ENCODE measurements around the gene C1orf35.

The C1orf35 gene

DNA sequence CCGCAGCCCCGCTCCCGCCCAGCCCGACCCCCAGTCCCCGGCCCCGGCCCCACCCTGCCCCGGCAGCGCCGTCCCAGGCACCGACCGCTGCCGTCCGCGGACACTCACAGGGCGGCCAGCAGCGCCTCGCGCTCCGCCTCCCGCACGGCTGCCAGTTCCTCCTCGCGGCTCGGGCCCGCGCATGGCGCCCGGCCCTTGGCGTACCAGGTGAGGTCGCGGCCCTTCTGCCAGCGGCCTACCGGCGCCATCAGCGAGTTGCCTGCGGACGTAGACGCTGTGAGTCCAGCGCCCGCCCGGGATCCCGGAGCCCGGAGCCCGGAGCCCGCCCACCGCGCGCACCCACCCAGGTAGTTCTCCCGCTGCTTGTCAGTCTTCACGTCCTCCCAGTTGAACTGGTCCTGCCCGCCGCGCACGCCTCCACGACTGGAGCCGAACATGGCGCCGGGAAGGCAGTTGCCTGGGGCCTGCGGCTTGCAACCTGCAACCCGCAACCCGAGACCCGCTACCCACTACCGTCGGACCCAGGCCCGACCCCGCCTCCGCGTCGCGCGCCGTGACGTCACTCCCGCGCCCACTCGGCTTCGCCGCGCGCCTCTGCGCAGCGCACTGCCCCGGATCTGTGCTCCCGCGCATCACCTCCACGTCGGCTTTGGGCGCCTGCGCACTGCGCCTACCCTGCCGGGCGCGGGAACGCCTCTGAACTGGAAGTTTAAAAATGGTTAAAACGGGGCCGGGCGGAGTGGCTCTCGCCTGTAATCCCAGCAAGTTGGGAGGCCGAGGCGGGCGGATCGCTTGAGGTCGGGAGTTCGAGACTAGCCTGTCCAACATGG is at the start of gene C1orf35:
C1orf35 (minus strand) TSS at position 535 of the 830 bp plus-strand sequence; CDS start at position 437, 98 bp downstream.
- DNase-seq (ENCODE audit: low read depth in 2 of 2), result peak; percentile 92

DNA sequence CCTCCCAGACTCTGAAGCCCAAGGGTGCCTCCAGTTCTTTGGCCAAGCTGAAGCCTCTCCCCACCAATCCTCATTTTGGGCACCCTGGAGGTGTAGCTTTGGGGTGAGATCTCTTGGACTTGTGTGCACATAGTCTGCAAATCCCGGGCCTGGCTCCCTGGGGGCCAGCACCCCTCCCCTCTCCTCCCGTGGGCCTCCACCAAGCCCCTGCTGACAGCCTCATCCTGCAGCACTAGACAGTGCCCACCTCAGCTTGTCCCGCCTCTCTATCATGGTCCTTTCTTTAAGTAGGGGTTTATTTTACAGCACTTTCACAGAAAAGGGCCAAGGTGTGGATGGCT is 49.8 kb upstream of the C1orf35 start:
- no peak for DNase-seq (ENCODE audit: low read depth in 2 of 2)

DNA sequence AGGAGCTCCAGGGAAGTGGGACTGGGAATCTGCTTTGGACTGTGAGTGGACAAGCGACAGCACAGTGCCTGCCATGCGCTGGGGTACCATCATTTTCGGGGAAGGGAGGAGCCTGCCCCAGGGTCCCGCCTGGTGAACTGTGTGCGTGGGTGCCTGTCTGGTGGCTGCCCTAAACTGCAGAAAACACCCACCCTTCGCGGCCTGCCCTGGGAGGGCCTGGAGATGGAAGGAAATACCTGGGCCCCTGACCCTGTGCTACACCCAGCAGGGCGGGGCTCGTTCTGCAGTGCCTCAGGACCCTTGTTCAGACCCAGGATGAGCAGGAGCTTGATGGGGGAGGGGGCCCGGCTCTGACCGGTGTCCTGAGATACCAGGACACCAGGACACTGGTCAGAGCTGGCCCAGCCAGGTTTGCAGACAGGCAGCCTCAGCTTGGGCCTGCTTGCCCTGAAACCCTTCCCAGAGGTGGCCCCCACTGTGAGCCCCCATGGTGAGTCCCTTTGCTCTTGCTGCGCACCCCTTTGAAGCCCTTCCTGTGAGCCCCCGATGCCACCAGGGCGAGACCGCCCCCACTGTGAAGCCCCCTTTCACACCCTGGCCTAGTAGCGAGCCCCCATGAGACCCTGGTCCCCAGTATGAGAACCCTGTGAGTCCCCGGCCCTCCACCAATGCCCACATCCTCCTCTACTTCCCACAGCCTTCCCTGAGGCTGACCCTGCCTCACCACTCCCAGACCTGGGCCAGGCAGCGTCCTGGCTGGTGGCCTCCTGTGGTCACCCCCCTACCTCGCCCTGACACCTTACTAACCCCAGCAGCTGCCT is 49.2 kb upstream of the C1orf35 start:
- DNase-seq (ENCODE audit: low read depth in 2 of 2), result no peak

DNA sequence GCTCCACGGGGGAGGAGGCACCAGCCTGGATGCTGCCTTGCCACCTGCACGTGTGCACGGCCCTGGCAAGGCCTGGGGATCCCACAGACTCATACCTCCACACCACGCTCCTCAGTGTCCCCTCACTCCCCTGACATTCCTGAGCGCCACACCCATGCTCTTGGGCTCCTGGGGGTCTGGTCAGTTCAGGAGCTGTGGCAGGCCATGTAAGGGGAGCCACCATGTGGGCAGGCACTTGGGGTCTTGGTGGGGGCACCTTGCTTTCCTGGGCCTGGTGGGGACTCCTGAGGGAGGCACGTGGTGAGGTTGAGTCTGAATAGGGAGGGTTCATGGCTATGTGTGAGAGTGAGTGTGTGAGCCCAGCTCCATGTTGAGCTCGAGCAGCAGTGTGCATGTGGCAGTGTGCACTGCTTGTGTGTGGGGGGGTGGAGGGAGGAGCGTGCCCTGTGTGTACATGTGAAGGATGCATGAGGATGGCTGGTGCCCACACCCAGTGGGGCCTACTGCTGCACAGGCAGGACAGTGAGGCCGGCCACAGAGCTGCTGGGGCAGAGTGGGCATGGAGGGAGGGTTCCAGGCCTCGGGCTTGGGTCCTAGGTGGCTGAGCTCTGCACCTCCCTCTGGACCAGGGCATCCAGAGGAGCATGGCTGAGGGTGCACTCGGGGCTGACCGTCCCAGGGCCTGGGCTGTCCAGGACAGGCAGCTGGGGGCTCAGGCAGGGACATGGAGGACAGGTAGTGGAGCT is 48.2 kb upstream of the C1orf35 start:
- no peak for DNase-seq (ENCODE audit: low read depth in 2 of 2)

DNA sequence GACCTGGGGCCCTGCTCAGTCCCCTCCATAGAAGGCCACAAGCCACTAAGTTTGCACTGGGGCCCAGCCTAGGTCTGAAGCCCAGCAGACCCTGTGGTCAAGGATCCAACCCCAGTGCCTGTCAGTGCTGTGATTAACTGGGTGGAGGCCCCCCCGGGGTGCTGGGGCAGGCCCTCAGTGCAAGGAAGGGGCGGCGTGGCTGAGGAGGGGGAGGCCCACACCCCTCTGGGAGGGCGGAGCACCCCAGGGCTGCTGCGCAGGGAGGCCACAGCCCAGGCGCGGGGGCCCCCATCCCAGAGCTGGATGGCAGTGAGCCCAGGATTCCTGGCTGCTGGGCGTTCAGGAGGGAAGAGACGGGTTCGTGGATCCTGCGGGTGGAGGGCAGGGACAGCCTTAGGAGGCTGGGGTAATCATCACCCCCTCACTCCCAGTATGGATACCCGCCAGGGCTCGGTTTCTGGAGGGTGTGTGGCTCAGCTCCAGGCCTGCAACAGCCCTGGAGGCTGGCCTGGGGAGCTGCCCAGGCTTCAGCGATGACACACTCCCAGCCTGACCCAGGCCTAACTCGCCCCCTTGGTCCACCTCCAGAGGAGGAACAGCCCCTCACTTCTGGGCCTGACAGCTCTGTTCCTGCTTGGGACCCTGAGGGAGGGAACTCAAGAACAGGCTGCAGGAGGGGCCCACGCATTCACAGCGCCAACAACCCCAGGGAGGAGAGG is 47.5 kb upstream of the C1orf35 start:
- DNase-seq (ENCODE audit: low read depth in 2 of 2), result no peak

DNA sequence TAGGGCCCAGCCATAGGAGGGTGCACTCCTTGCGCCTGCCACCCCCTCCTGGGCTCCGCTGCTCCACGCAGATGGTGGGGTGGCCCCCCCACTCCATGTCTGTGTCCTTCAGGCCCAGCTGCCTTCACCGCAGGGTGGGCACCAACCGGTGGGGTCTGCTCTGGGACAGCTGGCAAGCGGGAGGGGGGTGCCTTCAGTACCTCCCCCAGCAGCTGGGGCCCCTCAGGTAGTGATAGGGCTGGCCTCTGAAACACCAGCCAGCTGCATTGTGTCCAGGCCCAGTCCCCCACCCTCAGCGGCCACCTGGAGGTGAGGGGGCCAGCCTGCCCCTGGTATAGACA is 47.0 kb upstream of the C1orf35 start:
- DNase-seq (ENCODE audit: low read depth in 2 of 2), result no peak

DNA sequence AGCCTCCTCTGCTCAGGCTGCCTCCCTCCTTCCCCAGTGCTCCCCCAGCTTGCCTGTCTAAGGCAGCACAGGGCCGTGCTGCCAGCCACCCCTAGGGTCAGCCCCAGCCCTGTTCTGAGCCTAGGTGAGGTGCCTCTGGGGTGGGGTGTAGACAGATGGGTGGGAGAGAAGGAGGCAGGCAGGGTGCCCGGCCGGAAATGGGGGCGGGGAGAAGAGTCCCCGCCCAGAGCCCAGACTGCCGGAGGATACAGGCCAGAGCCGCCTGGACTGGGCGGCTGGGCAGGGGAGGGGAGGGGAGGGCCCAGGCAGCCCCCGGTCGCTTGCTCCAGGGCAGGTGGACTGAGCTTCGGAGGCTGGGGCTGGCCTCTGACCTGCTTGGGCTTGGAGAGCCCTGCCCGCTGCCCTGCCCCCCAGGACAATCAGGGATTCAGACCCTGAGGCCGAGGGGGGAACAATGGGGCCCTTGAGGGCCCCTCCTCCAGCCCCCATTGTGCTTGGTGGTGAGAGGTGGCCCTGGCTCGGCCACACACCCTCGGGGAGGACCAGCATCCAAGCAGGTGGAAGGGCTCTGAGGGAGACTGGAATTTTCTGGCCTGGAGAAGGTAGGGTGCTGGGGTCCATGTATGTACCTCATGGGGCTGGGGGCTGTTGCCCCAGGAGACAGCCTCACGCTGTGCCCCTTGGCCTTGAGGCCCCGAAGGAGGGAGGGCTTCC is 46.4 kb upstream of the C1orf35 start, which contains the start of gene GJC2:
GJC2 (plus strand) TSS at position 525 of the 714 bp plus-strand sequence. CDS start 7,829 bp downstream, outside the sequence.
- DNase-seq (ENCODE audit: low read depth in 2 of 2), result no peak

DNA sequence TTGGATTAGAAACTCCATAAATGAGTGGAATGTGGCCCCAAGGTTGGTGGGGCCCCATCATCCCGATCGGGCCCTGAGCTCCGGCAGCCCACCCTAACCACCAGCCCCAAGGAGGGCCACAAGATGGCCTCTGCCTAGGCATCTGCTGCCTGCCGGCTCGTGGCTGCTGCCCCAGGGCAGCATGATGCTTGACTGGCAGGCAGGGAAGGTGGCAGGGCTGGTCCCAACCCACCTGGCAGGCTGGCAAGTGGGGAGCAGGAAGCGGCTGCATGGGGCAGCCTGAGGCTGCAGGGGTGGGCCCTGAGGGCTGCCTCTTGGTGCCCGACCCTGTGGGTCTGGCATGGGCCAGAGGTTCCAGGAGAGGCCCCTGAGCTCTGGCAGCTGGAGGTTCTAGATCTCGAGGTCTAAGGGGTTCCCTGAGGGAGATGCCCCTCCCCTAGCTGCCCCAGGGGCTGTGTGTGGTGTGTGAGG is 45.8 kb upstream of the C1orf35 start:
- DNase-seq (ENCODE audit: low read depth in 2 of 2), result no peak

DNA sequence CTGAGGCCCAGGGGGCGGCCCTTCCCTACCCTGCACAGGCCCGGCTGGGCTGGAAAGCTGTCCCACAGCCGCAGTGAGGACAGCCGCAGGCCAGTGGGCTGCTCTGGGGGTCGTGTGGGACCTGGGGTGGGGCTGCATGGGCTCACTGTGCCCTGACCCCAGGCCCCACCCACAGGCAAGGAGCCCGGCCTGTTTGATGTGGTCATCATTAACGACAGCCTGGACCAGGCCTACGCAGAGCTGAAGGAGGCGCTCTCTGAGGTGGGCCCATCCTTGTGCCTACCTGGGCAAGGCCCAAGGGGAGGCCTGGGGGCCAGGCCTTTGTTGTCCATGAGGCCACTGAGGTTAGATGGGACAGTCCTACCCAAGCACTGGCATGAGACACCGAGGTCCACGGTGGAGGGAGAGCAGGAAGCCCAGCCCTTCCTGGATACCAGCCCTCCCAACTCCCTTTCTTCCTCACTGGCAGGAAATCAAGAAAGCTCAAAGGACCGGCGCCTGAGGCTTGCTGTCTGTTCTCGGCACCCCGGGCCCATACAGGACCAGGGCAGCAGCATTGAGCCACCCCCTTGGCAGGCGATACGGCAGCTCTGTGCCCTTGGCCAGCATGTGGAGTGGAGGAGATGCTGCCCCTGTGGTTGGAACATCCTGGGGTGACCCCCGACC is 45.2 kb upstream of the C1orf35 start:
- DNase-seq (ENCODE audit: low read depth in 2 of 2), result no peak

DNA sequence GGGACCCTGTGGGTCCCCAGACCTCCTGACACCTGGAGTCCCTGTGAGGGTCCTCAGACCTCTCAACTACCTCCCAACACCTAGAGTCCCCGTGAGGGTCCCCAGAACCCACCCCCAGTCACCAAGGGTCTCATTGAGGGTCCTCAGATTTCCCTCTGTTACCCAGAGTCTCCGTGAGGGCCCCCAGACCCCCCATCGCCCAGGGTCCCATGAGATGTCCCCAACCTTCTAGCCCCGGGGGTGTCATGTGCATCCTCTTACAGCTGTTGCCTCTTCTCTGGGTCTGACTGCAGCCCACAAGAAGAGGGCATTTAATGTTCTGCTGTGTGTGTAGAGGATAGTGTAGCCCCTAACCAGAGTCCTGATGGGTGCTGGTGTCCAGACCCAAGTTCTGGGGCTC is 44.6 kb upstream of the C1orf35 start:
- no peak for DNase-seq (ENCODE audit: low read depth in 2 of 2)

DNA sequence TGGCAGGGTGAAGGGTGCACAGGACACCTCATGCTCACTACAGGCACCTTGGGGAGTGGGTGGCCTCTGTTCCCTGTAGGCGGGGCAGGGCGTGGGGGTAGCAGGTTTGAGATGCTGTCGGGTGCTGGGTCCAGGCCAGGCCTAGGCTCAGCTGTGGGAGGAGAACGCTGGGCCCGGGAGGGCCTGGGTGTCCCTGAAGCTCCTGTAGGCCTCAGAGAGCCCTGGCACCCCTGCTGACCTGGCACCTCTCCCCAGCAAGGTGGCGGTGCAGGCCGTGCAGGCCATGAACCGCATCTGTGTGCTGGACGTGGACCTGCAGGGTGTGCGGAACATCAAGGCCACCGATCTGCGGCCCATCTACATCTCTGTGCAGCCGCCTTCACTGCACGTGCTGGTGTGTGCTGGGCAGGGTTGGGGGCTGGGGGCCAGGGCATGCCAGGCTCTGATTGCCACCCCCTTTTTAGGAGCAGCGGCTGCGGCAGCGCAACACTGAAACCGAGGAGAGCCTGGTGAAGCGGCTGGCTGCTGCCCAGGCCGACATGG is 44.1 kb upstream of the C1orf35 start:
- no peak for DNase-seq (ENCODE audit: low read depth in 2 of 2)

DNA sequence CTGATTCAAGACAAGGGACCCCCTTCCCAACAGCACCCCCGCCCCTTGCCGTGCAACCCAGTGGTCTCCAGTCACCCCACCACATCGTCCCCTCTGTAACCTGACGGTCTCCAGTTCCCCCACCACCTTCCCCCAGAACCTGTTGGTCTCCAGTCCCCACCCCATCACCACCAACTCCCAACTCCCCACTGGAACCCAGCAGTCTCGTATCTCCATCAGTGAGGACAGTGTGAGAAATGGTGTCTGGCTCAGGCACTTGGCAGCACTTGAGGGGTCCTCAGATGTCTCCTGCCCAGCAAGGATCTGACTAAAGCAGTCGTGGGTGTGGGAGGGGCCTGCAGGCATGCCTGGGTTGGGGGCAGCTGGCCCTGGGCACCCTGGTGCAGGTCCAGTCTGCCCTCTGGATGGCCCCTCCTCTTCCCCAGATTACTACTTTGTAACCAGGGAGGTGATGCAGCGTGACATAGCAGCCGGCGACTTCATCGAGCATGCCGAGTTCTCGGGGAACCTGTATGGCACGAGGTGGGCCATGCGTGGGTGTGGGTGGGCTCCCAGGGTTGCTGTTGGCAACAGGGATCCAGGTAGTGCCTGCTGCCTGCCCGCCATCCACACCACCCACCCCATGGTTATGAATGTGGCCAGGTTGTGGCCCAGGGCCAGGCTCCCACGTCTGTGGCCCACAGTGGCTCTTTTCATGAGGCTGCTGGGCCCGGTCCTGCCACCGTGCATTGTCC is 43.5 kb upstream of the C1orf35 start:
- DNase-seq (ENCODE audit: low read depth in 2 of 2), result no peak

DNA sequence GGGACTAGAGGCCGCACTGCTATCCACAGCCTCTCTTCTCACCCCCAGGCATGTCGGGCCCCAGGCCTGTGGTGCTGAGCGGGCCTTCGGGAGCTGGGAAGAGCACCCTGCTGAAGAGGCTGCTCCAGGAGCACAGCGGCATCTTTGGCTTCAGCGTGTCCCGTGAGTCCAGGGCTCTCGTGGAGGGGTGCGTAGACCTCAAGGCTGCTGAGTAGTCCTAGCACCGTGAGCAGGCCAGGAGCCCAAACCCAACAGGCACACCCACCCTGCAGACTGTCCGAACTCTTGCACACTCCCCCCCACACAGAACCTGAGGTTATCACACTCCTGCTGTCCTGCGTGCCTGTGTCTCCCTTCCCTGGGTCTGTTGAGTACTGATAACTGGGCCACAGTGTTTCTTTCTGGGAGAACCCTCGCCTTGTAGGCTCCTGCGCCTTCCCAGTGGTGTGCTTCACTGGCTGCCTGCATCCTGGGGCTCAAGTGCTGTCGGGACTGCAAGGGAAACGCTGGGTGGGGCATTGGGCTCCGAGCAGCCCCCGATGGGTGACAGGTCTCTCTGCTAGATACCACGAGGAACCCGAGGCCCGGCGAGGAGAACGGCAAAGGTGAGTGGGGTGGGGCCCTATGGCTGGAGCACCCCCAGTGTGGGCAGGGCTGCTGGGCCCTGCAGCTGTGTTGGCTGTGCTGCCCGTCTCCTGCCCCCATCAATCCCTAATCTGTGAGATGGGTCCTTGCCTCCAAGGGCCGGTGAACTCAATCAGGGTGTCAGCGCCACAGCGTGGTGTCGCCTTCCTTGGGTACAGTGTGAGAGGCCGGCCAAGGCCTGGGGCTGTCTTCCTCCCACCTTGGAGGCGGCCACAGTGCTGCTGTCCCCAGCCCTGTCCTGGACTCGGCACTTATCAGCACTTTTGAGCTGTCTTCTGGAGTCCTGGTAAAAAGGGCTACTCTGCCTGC is 42.6 kb upstream of the C1orf35 start:
- DNase-seq (ENCODE audit: low read depth in 2 of 2), result no peak

DNA sequence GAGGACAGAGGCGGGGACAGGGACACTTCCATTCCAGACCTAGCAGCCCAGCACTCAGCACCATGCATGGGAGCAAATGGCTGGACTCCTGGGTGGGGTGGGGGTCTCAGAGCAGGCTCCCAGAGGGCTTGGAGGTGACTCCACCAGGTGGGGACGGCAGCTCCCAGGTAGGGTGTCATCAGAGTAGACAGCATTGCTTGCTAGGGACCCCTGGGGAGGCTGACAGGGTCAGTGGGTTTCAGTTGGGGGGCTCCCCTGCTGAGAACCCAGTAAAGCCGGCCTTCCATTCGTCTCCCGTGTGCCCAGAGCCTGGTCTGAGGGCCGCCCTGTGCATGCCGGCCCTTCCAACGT is 41.8 kb upstream of the C1orf35 start:
- no peak for DNase-seq (ENCODE audit: low read depth in 2 of 2)

DNA sequence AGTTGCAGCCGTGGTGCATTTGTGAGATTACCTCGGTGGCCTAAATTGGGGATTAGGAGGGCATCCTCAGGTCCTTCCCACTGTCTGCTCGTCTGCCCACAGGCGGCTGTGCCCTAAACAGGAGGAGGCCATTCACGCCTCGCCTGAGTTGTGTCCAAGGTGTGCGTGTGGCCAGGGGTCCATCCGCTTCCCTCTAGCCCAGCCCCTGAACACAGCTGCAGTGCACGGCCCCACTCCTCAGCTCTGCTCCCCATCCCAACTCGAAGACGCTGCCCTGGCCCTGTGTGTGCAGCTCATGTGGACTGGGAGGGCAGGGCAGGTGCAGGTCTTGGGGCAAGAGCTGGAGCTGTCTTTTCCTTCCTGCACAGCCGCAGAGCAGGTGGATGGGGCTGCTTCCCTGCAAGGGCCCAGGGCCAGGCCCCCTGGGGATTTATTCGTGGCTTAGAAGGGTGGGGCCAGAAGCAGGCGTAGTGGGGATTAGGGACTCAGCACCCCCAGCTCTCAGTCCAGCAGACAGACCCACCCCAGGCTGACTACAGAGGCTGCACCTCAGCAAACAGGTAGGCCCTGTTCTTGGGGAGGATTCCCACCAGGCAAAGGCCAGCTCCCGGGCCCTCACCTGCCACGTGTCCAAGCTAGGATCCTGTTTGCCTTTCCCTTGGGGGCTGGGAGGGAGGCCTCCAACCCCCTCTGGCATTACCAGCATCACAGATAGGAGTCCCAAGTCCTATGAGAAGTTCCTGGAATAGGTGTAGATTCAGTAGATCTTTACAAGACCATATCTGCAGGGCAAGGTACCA is 41.3 kb upstream of the C1orf35 start:
- DNase-seq (ENCODE audit: low read depth in 2 of 2), result no peak

DNA sequence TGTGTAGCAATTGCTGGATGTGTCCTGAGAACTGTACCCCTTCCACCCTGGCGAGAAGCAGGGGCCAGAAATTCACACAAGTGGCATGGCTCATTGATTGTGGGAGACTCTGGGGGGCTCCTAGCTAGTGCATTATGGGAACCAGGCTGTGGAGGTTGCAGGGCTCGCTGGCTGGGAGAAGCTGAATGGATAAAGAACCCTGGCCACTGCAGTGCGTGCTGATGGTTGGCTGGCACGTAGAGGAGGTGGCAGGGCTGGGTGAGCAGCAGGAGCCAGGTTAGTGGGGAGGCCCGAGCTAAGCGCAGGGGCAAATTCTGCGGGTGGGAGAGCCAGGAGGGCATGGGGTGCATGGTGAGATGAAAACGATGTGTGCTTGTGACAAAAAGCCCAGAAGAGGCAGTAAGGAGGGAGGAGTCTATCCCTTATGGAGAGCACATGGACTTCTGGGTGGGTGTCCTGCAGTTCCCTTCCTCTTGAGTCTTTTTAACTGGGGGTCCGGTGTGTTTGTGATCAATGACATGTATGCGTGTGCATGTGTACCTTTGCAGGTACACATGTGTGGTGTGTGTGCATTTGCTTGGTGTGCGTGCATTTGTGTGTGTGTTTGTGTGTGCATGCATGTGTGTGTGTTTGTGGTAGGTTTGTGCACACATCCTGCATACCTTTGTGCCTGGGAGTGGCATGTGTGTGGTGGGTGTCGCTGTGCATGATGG is 40.5 kb upstream of the C1orf35 start:
- DNase-seq (ENCODE audit: low read depth in 2 of 2), result no peak

DNA sequence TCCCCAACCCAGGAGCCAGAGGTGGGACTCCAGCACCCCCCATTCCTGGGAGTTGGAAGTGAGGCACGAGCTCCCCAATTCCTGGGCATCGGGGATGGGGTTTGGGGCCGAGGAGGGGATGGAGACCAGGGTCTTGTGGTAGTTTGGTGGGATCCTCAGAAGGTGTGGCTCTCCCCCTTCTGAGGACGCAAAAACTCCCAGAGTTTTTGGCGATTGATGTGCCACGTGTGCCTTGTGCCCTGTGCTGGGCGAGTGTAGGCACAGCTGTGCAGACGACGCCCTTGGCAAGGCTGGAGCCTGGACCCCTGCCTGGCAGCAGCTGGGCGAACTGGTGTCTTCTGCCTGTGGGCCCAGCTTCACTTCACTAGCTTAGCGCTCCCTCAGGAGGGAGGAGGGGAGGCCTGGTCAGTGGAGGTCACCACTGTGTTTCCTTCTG is 39.6 kb upstream of the C1orf35 start:
- no peak for DNase-seq (ENCODE audit: low read depth in 2 of 2)
